ENCODE results near the gene CAP2. TPM values are rescaled to one million over a fixed set of nuclear protein-coding genes. Genes with fewer than 3 reads are reported as not detected.
A peak's percentile ranks its signal among the peaks of the same experiment; 100 is the strongest.

CAP2 gene
- total RNA-seq, 1 donor from 2014 or later = 55.3 TPM

GRCh38 chr6:17416806-17417205 lies 23.4 kb downstream of the CAP2 start:
- no peak for FAIRE-seq
- no peaks in the 10 kb centered on the region for H3K27me3 Mint-ChIP-seq (ENCODE audit: low read depth, unreplicated experiment)

GRCh38 chr6:17417817-17418216 lies 24.4 kb downstream of the CAP2 start:
- Histone ChIP-seq H3K9ac (ENCODE audit: low read length) (peak overlapping the region; percentile 89), H3K36me3 (ENCODE audit: insufficient read depth, low read length) (no peaks in the 10 kb centered on the region)

More at GRCh38 chr6:17416806-17417205, 23.4 kb downstream of the CAP2 start:
- peak overlapping the region; percentile 4 for H3K9ac ChIP-seq (ENCODE audit: low read length)
- Mint-ChIP-seq H3K27ac (ENCODE audit: unreplicated experiment) (peak overlapping the region; percentile 98), H3K4me1 (ENCODE audit: low read depth, unreplicated experiment) (peaks cover 72% of the 10 kb centered on the region), H3K36me3 (ENCODE audit: low read depth, unreplicated experiment) (peaks cover 5% of the 10 kb centered on the region), H3K9me3 (ENCODE audit: unreplicated experiment) (no peaks in the 10 kb centered on the region), H3K4me3 (ENCODE audit: unreplicated experiment) (no peak overlapping the region)
- H3K4me3 ChIP-seq (ENCODE audit: insufficient read depth, low read depth, low read length) = no peak overlapping the region
- H4K20me1 ChIP-seq (ENCODE audit: insufficient read depth, low read length) = no peaks in the 10 kb centered on the region
- H3K4me1 ChIP-seq (ENCODE audit: insufficient read depth, low read length) = peaks cover 54% of the 10 kb centered on the region
- DNase-seq (ENCODE audit: low read depth) = no peak
- no peaks in the 10 kb centered on the region for H3K27me3 ChIP-seq (ENCODE audit: insufficient read depth, low read length)
- H3K4me2 ChIP-seq (ENCODE audit: low read length) = peak overlapping the region; percentile 83
- H3K9me3 ChIP-seq (ENCODE audit: insufficient read depth, low read depth, low read length) = no peaks in the 10 kb centered on the region
- H3K79me2 ChIP-seq (ENCODE audit: insufficient read depth, low read length) = peaks cover 63% of the 10 kb centered on the region
- H3K27ac ChIP-seq (ENCODE audit: low read depth, low read length) = peak overlapping the region; percentile 97
- TF ChIP-seq CTCF (IDR thresholded peaks at IDR 0.05; ENCODE audit: insufficient read depth, low read depth, low read length) (no peak), EZH2 (IDR thresholded peaks at IDR 0.05; ENCODE audit: insufficient read depth, low read length) (no peak)
- no peak overlapping the region for H2AFZ ChIP-seq (ENCODE audit: low read depth, low read length)
- H3K36me3 ChIP-seq (ENCODE audit: insufficient read depth, low read length) = no peaks in the 10 kb centered on the region

More at GRCh38 chr6:17417817-17418216, 24.4 kb downstream of the CAP2 start:
- H3K27me3 ChIP-seq (ENCODE audit: insufficient read depth, low read length) = no peaks in the 10 kb centered on the region
- H3K27ac Mint-ChIP-seq (ENCODE audit: unreplicated experiment) = peak overlapping the region; percentile 98
- peak; percentile 67 for FAIRE-seq
- peak overlapping the region; percentile 55 for H3K4me3 ChIP-seq (ENCODE audit: insufficient read depth, low read depth, low read length)
- H3K36me3 Mint-ChIP-seq (ENCODE audit: low read depth, unreplicated experiment) = peaks cover 7% of the 10 kb centered on the region
- H3K4me2 ChIP-seq (ENCODE audit: low read length) = peak overlapping the region; percentile 83
- H3K4me1 ChIP-seq (ENCODE audit: insufficient read depth, low read length) = peaks cover 50% of the 10 kb centered on the region
- H3K4me1 Mint-ChIP-seq (ENCODE audit: low read depth, unreplicated experiment) = peaks cover 68% of the 10 kb centered on the region
- H2AFZ ChIP-seq (ENCODE audit: low read depth, low read length) = peak overlapping the region; percentile 55
- H3K27me3 Mint-ChIP-seq (ENCODE audit: low read depth, unreplicated experiment) = no peaks in the 10 kb centered on the region
- H4K20me1 ChIP-seq (ENCODE audit: insufficient read depth, low read length) = no peaks in the 10 kb centered on the region
- TF ChIP-seq CTCF (IDR thresholded peaks at IDR 0.05; ENCODE audit: insufficient read depth, low read depth, low read length) (no peak), EZH2 (IDR thresholded peaks at IDR 0.05; ENCODE audit: insufficient read depth, low read length) (no peak)
- H3K4me3 Mint-ChIP-seq (ENCODE audit: unreplicated experiment) = peak overlapping the region; percentile 73
- peak overlapping the region; percentile 97 for H3K27ac ChIP-seq (ENCODE audit: low read depth, low read length)
- no peaks in the 10 kb centered on the region for H3K9me3 ChIP-seq (ENCODE audit: insufficient read depth, low read depth, low read length)
- DNase-seq (ENCODE audit: low read depth) = peak; percentile 98
- peaks cover 55% of the 10 kb centered on the region for H3K79me2 ChIP-seq (ENCODE audit: insufficient read depth, low read length)
- H3K9me3 Mint-ChIP-seq (ENCODE audit: unreplicated experiment) = no peaks in the 10 kb centered on the region
